ENCODE measurements around the gene BLACAT1. TPM values are rescaled to one million over a fixed set of nuclear protein-coding genes. Genes with fewer than 3 reads are reported as not detected.
A peak's percentile ranks its signal among the peaks of the same experiment; 100 is the strongest.
"Not testable (repeated sequence)": the region's sequence is repeated elsewhere in the genome, so short reads cannot be mapped to it uniquely, and the experiment has no call there.

The BLACAT1 gene
- total RNA-seq, 1 experiment from 2014 or later = 0.07 TPM

- in situ Hi-C loops (cut with HindIII; ENCODE audit: low pct_unique_long_range_greater_than_20kb, low sequenced_read_pairs) = no loop called here
- DNase-seq (ENCODE audit: low read depth) = peak; percentile 44
Observed at GRCh38 chr1:205430696-205431305, 25.0 kb downstream of the BLACAT1 start.

- in situ Hi-C loops (cut with HindIII; ENCODE audit: low pct_unique_long_range_greater_than_20kb, low sequenced_read_pairs) = no loop called here
- DNase-seq (ENCODE audit: low read depth) = no peak
Observed at GRCh38 chr1:205429762-205430695, 25.8 kb downstream of the BLACAT1 start.

- DNase-seq (ENCODE audit: low read depth) = no peak
- in situ Hi-C loops (cut with HindIII; ENCODE audit: low pct_unique_long_range_greater_than_20kb, low sequenced_read_pairs) = no loop called here
Observed at GRCh38 chr1:205424901-205425600, 30.8 kb downstream of the BLACAT1 start.

- in situ Hi-C loops (cut with HindIII; ENCODE audit: low pct_unique_long_range_greater_than_20kb, low sequenced_read_pairs) = no loop called here
- no peak for DNase-seq (ENCODE audit: low read depth)
Observed at GRCh38 chr1:205423814-205424399, 31.9 kb downstream of the BLACAT1 start.

- DNase-seq (ENCODE audit: low read depth) = no peak
- in situ Hi-C loops (cut with HindIII; ENCODE audit: low pct_unique_long_range_greater_than_20kb, low sequenced_read_pairs) = no loop called here
Observed at GRCh38 chr1:205422993-205423642, 32.7 kb downstream of the BLACAT1 start.

- no peak for DNase-seq (ENCODE audit: low read depth)
- in situ Hi-C loops (cut with HindIII; ENCODE audit: low pct_unique_long_range_greater_than_20kb, low sequenced_read_pairs) = no loop called here
Observed at GRCh38 chr1:205421798-205422197, 34.0 kb downstream of the BLACAT1 start, which contains the start of gene LEMD1. LEMD1 (minus strand) TSS chr1:205422056; CDS start chr1:205420536, 1,520 bp downstream.

- in situ Hi-C loops (cut with HindIII; ENCODE audit: low pct_unique_long_range_greater_than_20kb, low sequenced_read_pairs) = no loop called here
- no peak for DNase-seq (ENCODE audit: low read depth)
Observed at GRCh38 chr1:205420938-205421337, 34.9 kb downstream of the BLACAT1 start.

GRCh38 chr1:205417870-205418635 is 37.8 kb downstream of the BLACAT1 start:
- in situ Hi-C loops (cut with HindIII; ENCODE audit: low pct_unique_long_range_greater_than_20kb, low sequenced_read_pairs) = no loop called here
- no peak for DNase-seq (ENCODE audit: low read depth)

- no peak for DNase-seq (ENCODE audit: low read depth)
- in situ Hi-C loops (cut with HindIII; ENCODE audit: low pct_unique_long_range_greater_than_20kb, low sequenced_read_pairs) = no loop called here
Observed at GRCh38 chr1:205416322-205416721, 39.5 kb downstream of the BLACAT1 start.

- in situ Hi-C loops (cut with HindIII; ENCODE audit: low pct_unique_long_range_greater_than_20kb, low sequenced_read_pairs) = no loop called here
Observed at GRCh38 chr1:205410581-205411298, 45.1 kb downstream of the BLACAT1 start.

GRCh38 chr1:205407970-205408369 is 47.9 kb downstream of the BLACAT1 start:
- in situ Hi-C loops (cut with HindIII; ENCODE audit: low pct_unique_long_range_greater_than_20kb, low sequenced_read_pairs) = no loop called here
- no peak for DNase-seq (ENCODE audit: low read depth)

More at GRCh38 chr1:205410581-205411298, 45.1 kb downstream of the BLACAT1 start:
- no peak for DNase-seq (ENCODE audit: low read depth)

- in situ Hi-C loops (cut with HindIII; ENCODE audit: low pct_unique_long_range_greater_than_20kb, low sequenced_read_pairs); DNase-seq (ENCODE audit: low read depth): not testable (repeated sequence)
Observed at GRCh38 chr1:205406252-205406651, 49.6 kb downstream of the BLACAT1 start.

Other genes starting within 250 kb of the BLACAT1 start
- gene DSTYK, start 244.3 kb downstream of the BLACAT1 start, total RNA-seq (2014; rRNA removed; shearing (Covaris generic); ENCODE audit: low replicate concordance) = 7.2 and 11.1 TPM in 2 replicates
- 7.7 and 9.3 TPM in 2 replicates for gene TMCC2, start 228.1 kb downstream of the BLACAT1 start, total RNA-seq (2014; rRNA removed; shearing (Covaris generic); ENCODE audit: low replicate concordance)
- 8.3 and 11.9 TPM in 2 replicates for gene NUAK2, start 134.3 kb downstream of the BLACAT1 start, total RNA-seq (2014; rRNA removed; shearing (Covaris generic); ENCODE audit: low replicate concordance)
- gene KLHDC8A, start 99.1 kb downstream of the BLACAT1 start, total RNA-seq (2014; rRNA removed; shearing (Covaris generic); ENCODE audit: low replicate concordance) = not detected in 2 replicates
- gene LEMD1, start 34.0 kb downstream of the BLACAT1 start, total RNA-seq (2014; rRNA removed; shearing (Covaris generic); ENCODE audit: low replicate concordance) = 0.27 TPM in 1 of 2 replicates, not detected in the other
- 4.5 and 17.4 TPM in 2 replicates for gene CDK18, start 48.6 kb upstream of the BLACAT1 start, total RNA-seq (2014; rRNA removed; shearing (Covaris generic); ENCODE audit: low replicate concordance)
- 6.2 and 16.1 TPM in 2 replicates for gene ELK4, start 176.0 kb upstream of the BLACAT1 start, total RNA-seq (2014; rRNA removed; shearing (Covaris generic); ENCODE audit: low replicate concordance)
- 2.2 and 2.3 TPM in 2 replicates for gene SLC45A3, start 224.5 kb upstream of the BLACAT1 start, total RNA-seq (2014; rRNA removed; shearing (Covaris generic); ENCODE audit: low replicate concordance)

Measured in Caki2 (cell line).